Esophagus squamous epithelium (tissue), 4 donors: Measurements from ENCODE around the gene STAT6.

Experiments used
- POLR2A ChIP-seq, 4 donors: fragments of 450-650 bp; IDR thresholded peaks; one replicate each; pipeline ENCODE4 v1.6.1; 2017; ENCODE audit warnings: antibody characterized with exemption in 4 of 4, mild to moderate bottlenecking in 4 of 4, moderate library complexity in 3 of 4
- TF ChIP-seq, protein P1 (sequence below), 6 experiments: fragments of 450-650 bp in 4 of 6; fragments of 200-600 bp in 2 of 6; sonication (generic) in 2 of 6; IDR thresholded peaks; one replicate each; pipeline ENCODE4 v1.5.1; 2016 to 2019; ENCODE audit warnings: antibody characterized with exemption in 6 of 6, mild to moderate bottlenecking in 4 of 6, moderate library complexity in 4 of 6

DNA sequence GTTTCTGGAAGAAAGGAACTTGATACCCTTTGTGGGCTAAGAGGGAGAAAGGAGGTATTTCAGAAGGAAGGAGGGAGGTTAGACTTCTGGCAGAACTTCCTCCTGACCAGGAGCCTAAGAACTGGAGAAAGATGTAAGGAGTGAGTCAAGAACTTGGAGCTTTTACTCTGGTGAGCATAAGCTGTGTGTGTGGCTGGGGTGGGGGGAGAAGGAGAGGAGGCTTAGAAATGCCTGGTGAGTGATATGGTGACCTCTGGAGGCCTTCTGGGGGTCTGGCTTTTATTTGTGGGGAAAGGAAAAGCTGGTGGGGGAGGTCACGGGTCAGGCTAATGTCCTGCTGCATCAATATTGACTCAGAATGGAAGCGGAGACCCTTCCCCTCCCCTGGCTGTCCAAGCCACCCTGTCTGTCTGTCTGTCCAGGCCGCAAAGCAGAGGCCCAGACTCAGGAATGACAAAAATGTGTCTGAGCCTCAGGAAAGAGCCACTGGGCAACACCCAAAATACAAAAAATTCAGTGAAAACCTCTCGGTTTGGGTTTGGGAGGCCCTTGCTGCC lies 21.9 kb upstream of the STAT6 start:
- TF ChIP-seq, protein P1, sequence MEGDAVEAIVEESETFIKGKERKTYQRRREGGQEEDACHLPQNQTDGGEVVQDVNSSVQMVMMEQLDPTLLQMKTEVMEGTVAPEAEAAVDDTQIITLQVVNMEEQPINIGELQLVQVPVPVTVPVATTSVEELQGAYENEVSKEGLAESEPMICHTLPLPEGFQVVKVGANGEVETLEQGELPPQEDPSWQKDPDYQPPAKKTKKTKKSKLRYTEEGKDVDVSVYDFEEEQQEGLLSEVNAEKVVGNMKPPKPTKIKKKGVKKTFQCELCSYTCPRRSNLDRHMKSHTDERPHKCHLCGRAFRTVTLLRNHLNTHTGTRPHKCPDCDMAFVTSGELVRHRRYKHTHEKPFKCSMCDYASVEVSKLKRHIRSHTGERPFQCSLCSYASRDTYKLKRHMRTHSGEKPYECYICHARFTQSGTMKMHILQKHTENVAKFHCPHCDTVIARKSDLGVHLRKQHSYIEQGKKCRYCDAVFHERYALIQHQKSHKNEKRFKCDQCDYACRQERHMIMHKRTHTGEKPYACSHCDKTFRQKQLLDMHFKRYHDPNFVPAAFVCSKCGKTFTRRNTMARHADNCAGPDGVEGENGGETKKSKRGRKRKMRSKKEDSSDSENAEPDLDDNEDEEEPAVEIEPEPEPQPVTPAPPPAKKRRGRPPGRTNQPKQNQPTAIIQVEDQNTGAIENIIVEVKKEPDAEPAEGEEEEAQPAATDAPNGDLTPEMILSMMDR (IDR thresholded peaks at IDR 0.05) = no peak
- no peak for TF ChIP-seq POLR2A (IDR thresholded peaks at IDR 0.05)
